HEK293 (cell line): ENCODE data around the gene PRAF2.
A peak's percentile ranks its signal among the peaks of the same experiment; 100 is the strongest.

ENCODE experiments used
- EGR2 ChIP-seq: fragments of 450-650 bp; formaldehyde crosslinking; IDR thresholded peaks from 2 replicates; pipeline ENCODE4 v1.5.1; 2016; ENCODE audit warnings: low read depth, missing biosample characterization, missing genetic modification characterization
- HOXC10 ChIP-seq: sonication (generic); formaldehyde crosslinking; IDR thresholded peaks from 2 replicates; pipeline ENCODE4 v1.8.1; 2023; ENCODE audit warnings: mild to moderate bottlenecking, missing genetic modification reagents
- KLF10 ChIP-seq: fragments of 450-650 bp; IDR thresholded peaks from 2 replicates; pipeline ENCODE4 v1.5.1; 2018; ENCODE audit warnings: missing biosample characterization, mild to moderate bottlenecking, missing genetic modification characterization
- KLF7 ChIP-seq: fragments of 450-650 bp; formaldehyde crosslinking; IDR thresholded peaks from 2 replicates; pipeline ENCODE4 v1.5.1; 2016; ENCODE audit warnings: missing biosample characterization, missing genetic modification characterization, borderline replicate concordance
- SP3 ChIP-seq: fragments of 450-650 bp; formaldehyde crosslinking; IDR thresholded peaks from 2 replicates; pipeline ENCODE4 v1.5.1; 2016; ENCODE audit warnings: missing biosample characterization, missing genetic modification characterization
- ZBTB1 ChIP-seq: fragments of 450-650 bp; formaldehyde crosslinking; IDR thresholded peaks from 2 replicates; pipeline ENCODE4 v1.5.1; 2016; ENCODE audit warnings: missing biosample characterization, missing genetic modification characterization
- ZNF394 ChIP-seq: fragments of 450-650 bp; formaldehyde crosslinking; IDR thresholded peaks from 2 replicates; pipeline ENCODE4 v1.5.1; 2016; ENCODE audit warnings: missing biosample characterization, missing genetic modification characterization, mild to moderate bottlenecking, moderate library complexity, borderline replicate concordance
- ZNF48 ChIP-seq: fragments of 450-650 bp; formaldehyde crosslinking; IDR thresholded peaks from 2 replicates; pipeline ENCODE4 v1.5.1; 2016; ENCODE audit warnings: missing biosample characterization, missing genetic modification characterization
- ZNF548 ChIP-seq: fragments of 450-650 bp; formaldehyde crosslinking; IDR thresholded peaks from 2 replicates; pipeline ENCODE4 v1.5.1; 2016; ENCODE audit warnings: missing biosample characterization, missing genetic modification characterization
- ZNF549 ChIP-seq: fragments of 450-650 bp; IDR thresholded peaks from 2 replicates; pipeline ENCODE4 v1.5.1; 2018; ENCODE audit warnings: missing biosample characterization, missing genetic modification characterization, mild to moderate bottlenecking, inconsistent platforms, moderate library complexity
- ZNF571 ChIP-seq: fragments of 450-650 bp; formaldehyde crosslinking; IDR thresholded peaks from 2 replicates; pipeline ENCODE4 v1.5.0; 2017; ENCODE audit warnings: missing biosample characterization, missing genetic modification characterization
- ZNF830 ChIP-seq: fragments of 450-650 bp; IDR thresholded peaks from 2 replicates; pipeline ENCODE4 v1.5.0; 2018; ENCODE audit warnings: missing biosample characterization, missing genetic modification characterization, low read depth, mild to moderate bottlenecking, moderate library complexity
- ZNF837 ChIP-seq: fragments of 450-650 bp; formaldehyde crosslinking; IDR thresholded peaks from 2 replicates; pipeline ENCODE4 v1.5.1; 2016; ENCODE audit warnings: missing biosample characterization, missing genetic modification characterization
- TF ChIP-seq, protein P1 (sequence below): fragments of 450-650 bp; formaldehyde crosslinking; conservative IDR thresholded peaks from 2 replicates; pipeline ENCODE4 v1.5.1; 2016; ENCODE audit warnings: low read depth, missing biosample characterization, missing genetic modification characterization
- TF ChIP-seq, protein P2 (sequence below): fragments of 450-650 bp; formaldehyde crosslinking; IDR thresholded peaks from 2 replicates; pipeline ENCODE4 v1.5.1; 2016; ENCODE audit warnings: missing biosample characterization, missing genetic modification characterization
- TF ChIP-seq, protein P3 (sequence below): fragments of 450-650 bp; formaldehyde crosslinking; IDR thresholded peaks from 2 replicates; pipeline ENCODE4 v1.5.1; 2016; ENCODE audit warnings: missing biosample characterization, missing genetic modification characterization
- TF ChIP-seq, protein P4 (sequence below): fragments of 450-650 bp; formaldehyde crosslinking; IDR thresholded peaks from 2 replicates; pipeline ENCODE4 v1.5.1; 2016; ENCODE audit warnings: missing biosample characterization, missing genetic modification characterization, low read depth
- TF ChIP-seq, protein P5 (sequence below): fragments of 450-650 bp; formaldehyde crosslinking; IDR thresholded peaks from 2 replicates; pipeline ENCODE4 v1.5.1; 2016; ENCODE audit warnings: missing biosample characterization, missing genetic modification characterization
- TF ChIP-seq, protein P6 (sequence below): fragments of 450-650 bp; formaldehyde crosslinking; IDR thresholded peaks from 2 replicates; pipeline ENCODE4 v1.5.1; 2016; ENCODE audit warnings: missing biosample characterization, missing genetic modification characterization
- TF ChIP-seq, protein P7 (sequence below): fragments of 450-650 bp; formaldehyde crosslinking; IDR thresholded peaks from 2 replicates; pipeline ENCODE4 v1.5.0; 2017; ENCODE audit warnings: missing biosample characterization, missing genetic modification characterization, borderline replicate concordance

PRAF2 gene

DNA sequence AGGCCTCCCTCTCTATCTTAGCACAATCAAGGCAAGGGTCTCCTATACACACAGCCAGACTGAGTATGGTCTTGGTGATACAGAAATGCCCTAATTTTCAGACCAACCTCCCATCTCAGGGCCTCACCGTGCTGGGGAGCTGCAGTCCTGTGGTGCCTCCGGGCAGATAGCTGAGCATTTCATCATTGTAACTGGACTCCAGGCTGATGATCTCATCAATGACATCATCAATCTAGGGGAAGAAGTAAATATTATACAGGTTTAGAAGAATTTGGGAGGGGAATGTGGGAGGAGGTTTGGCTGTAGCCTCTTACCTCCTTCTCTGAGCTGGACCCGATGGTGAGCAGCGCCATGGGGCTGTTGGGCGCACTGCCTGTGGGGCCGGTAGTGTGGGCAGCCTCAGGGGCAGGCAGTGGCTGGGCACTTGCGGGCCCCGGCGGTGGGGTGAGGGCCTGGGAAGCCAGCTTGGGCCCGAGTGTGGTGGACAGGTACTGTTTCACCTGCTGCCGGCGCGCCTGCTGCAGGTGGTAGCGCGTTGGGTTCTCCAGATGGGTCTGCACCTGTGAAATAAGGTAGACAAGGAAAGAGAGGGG is 35.8 kb downstream of the PRAF2 start (continued):
- TF ChIP-seq HOXC10: no peak
- TF ChIP-seq, protein P1, sequence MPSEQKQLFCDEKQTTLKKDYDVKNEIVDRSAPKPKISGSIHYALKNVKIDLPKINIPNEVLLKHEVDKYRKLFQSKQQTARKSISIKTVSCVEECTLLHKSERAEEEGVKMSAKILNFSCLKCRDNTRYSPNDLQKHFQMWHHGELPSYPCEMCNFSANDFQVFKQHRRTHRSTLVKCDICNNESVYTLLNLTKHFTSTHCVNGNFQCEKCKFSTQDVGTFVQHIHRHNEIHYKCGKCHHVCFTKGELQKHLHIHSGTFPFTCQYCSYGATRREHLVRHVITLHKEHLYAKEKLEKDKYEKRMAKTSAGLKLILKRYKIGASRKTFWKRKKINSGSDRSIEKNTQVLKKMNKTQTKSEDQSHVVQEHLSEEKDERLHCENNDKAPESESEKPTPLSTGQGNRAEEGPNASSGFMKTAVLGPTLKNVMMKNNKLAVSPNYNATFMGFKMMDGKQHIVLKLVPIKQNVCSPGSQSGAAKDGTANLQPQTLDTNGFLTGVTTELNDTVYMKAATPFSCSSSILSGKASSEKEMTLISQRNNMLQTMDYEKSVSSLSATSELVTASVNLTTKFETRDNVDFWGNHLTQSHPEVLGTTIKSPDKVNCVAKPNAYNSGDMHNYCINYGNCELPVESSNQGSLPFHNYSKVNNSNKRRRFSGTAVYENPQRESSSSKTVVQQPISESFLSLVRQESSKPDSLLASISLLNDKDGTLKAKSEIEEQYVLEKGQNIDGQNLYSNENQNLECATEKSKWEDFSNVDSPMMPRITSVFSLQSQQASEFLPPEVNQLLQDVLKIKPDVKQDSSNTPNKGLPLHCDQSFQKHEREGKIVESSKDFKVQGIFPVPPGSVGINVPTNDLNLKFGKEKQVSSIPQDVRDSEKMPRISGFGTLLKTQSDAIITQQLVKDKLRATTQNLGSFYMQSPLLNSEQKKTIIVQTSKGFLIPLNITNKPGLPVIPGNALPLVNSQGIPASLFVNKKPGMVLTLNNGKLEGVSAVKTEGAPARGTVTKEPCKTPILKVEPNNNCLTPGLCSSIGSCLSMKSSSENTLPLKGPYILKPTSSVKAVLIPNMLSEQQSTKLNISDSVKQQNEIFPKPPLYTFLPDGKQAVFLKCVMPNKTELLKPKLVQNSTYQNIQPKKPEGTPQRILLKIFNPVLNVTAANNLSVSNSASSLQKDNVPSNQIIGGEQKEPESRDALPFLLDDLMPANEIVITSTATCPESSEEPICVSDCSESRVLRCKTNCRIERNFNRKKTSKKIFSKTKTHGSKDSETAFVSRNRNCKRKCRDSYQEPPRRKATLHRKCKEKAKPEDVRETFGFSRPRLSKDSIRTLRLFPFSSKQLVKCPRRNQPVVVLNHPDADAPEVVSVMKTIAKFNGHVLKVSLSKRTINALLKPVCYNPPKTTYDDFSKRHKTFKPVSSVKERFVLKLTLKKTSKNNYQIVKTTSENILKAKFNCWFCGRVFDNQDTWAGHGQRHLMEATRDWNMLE: no peak
- no peak for TF ChIP-seq KLF10 (tag by site-specific recombination)
- TF ChIP-seq, protein P2, sequence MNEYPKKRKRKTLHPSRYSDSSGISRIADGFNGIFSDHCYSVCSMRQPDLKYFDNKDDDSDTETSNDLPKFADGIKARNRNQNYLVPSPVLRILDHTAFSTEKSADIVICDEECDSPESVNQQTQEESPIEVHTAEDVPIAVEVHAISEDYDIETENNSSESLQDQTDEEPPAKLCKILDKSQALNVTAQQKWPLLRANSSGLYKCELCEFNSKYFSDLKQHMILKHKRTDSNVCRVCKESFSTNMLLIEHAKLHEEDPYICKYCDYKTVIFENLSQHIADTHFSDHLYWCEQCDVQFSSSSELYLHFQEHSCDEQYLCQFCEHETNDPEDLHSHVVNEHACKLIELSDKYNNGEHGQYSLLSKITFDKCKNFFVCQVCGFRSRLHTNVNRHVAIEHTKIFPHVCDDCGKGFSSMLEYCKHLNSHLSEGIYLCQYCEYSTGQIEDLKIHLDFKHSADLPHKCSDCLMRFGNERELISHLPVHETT (tag by site-specific recombination): peak; percentile 62; the same call in 1 of the 2 replicates
- TF ChIP-seq, protein P3, sequence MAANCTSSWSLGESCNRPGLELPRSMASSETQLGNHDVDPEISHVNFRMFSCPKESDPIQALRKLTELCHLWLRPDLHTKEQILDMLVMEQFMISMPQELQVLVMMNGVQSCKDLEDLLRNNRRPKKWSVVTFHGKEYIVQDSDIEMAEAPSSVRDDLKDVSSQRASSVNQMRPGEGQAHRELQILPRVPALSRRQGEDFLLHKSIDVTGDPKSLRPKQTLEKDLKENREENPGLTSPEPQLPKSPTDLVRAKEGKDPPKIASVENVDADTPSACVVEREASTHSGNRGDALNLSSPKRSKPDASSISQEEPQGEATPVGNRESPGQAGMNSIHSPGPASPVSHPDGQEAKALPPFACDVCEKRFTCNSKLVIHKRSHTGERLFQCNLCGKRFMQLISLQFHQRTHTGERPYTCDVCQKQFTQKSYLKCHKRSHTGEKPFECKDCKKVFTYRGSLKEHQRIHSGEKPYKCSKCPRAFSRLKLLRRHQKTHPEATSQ (tag by site-specific recombination): no peak
- TF ChIP-seq, protein P4, sequence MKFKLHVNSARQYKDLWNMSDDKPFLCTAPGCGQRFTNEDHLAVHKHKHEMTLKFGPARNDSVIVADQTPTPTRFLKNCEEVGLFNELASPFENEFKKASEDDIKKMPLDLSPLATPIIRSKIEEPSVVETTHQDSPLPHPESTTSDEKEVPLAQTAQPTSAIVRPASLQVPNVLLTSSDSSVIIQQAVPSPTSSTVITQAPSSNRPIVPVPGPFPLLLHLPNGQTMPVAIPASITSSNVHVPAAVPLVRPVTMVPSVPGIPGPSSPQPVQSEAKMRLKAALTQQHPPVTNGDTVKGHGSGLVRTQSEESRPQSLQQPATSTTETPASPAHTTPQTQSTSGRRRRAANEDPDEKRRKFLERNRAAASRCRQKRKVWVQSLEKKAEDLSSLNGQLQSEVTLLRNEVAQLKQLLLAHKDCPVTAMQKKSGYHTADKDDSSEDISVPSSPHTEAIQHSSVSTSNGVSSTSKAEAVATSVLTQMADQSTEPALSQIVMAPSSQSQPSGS (tag by site-specific recombination): peak; percentile 99
- TF ChIP-seq ZNF394 (tag by site-specific recombination): 0 out of 2 replicates have a peak, but pooled peaks have one; percentile 18
- TF ChIP-seq, protein P5, sequence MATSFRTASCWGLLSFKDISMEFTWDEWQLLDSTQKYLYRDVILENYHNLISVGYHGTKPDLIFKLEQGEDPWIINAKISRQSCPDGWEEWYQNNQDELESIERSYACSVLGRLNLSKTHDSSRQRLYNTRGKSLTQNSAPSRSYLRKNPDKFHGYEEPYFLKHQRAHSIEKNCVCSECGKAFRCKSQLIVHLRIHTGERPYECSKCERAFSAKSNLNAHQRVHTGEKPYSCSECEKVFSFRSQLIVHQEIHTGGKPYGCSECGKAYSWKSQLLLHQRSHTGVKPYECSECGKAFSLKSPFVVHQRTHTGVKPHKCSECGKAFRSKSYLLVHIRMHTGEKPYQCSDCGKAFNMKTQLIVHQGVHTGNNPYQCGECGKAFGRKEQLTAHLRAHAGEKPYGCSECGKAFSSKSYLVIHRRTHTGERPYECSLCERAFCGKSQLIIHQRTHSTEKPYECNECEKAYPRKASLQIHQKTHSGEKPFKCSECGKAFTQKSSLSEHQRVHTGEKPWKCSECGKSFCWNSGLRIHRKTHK (tag by site-specific recombination): no peak
- TF ChIP-seq, protein P6, sequence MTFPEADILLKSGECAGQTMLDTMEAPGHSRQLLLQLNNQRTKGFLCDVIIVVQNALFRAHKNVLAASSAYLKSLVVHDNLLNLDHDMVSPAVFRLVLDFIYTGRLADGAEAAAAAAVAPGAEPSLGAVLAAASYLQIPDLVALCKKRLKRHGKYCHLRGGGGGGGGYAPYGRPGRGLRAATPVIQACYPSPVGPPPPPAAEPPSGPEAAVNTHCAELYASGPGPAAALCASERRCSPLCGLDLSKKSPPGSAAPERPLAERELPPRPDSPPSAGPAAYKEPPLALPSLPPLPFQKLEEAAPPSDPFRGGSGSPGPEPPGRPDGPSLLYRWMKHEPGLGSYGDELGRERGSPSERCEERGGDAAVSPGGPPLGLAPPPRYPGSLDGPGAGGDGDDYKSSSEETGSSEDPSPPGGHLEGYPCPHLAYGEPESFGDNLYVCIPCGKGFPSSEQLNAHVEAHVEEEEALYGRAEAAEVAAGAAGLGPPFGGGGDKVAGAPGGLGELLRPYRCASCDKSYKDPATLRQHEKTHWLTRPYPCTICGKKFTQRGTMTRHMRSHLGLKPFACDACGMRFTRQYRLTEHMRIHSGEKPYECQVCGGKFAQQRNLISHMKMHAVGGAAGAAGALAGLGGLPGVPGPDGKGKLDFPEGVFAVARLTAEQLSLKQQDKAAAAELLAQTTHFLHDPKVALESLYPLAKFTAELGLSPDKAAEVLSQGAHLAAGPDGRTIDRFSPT (tag by site-specific recombination): peak; percentile 52; the same call in 1 of the 2 replicates
- no peak for TF ChIP-seq EGR2 (tag by site-specific recombination)
- no peak for TF ChIP-seq KLF7 (tag by site-specific recombination)
- TF ChIP-seq, protein P7, sequence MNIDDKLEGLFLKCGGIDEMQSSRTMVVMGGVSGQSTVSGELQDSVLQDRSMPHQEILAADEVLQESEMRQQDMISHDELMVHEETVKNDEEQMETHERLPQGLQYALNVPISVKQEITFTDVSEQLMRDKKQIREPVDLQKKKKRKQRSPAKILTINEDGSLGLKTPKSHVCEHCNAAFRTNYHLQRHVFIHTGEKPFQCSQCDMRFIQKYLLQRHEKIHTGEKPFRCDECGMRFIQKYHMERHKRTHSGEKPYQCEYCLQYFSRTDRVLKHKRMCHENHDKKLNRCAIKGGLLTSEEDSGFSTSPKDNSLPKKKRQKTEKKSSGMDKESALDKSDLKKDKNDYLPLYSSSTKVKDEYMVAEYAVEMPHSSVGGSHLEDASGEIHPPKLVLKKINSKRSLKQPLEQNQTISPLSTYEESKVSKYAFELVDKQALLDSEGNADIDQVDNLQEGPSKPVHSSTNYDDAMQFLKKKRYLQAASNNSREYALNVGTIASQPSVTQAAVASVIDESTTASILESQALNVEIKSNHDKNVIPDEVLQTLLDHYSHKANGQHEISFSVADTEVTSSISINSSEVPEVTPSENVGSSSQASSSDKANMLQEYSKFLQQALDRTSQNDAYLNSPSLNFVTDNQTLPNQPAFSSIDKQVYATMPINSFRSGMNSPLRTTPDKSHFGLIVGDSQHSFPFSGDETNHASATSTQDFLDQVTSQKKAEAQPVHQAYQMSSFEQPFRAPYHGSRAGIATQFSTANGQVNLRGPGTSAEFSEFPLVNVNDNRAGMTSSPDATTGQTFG (tag by site-specific recombination): no peak
- no peak for TF ChIP-seq ZNF830 (tag by site-specific recombination)
- no peak for TF ChIP-seq ZNF548 (tag by site-specific recombination)
- TF ChIP-seq ZNF48: no peak
- no peak for TF ChIP-seq ZNF571
- peak; percentile 21; the same call in 1 of the 2 replicates for TF ChIP-seq SP3
- TF ChIP-seq ZBTB1 (tag by site-specific recombination): no peak
- no peak for TF ChIP-seq ZNF837 (tag by site-specific recombination)
- TF ChIP-seq ZNF549 (tag by site-specific recombination): no peak
